ENCODE results near the gene TIMM10B.

GRCh38 chr11:6530848-6531247 lies 49.5 kb downstream of the TIMM10B start:
- TF ChIP-seq SUZ12 (IDR thresholded peaks at IDR 0.05; ENCODE audit: extremely low read depth, insufficient read depth, insufficient read length) (no peak), YY1 (IDR thresholded peaks at IDR 0.05; ENCODE audit: insufficient read depth, insufficient read length) (no peak)

Data from NT2/D1 (cell line).